Measurements from ENCODE around the gene IKZF4.

The IKZF4 gene

GRCh38 chr12:55972911-55973598 is 47.8 kb upstream of the IKZF4 start:
- peak overlapping the region; percentile 63 for H3K4me2 ChIP-seq (ENCODE audit: low read depth, low read length, poor library complexity, severe bottlenecking)
- H4K20me1 ChIP-seq (ENCODE audit: low read depth, low read length) = no peaks in the 10 kb centered on the region
- peaks cover 8% of the 10 kb centered on the region; the same call in 1 of the 2 replicates for H3K36me3 ChIP-seq (ENCODE audit: low read length)
- H3K9me2 ChIP-seq (replicated peaks; ENCODE audit: insufficient read depth, low read length) = no peaks in the 10 kb centered on the region
- peaks cover 36% of the 10 kb centered on the region for H3K79me2 ChIP-seq (ENCODE audit: insufficient read depth, low read length)
- H2AFZ ChIP-seq (ENCODE audit: low read depth, low read length, severe bottlenecking) = no peak overlapping the region
- H3K4me3 ChIP-seq (ENCODE audit: insufficient read depth, low read length, poor library complexity, severe bottlenecking) = peak overlapping the region; percentile 70
- H3K9me3 ChIP-seq (ENCODE audit: insufficient read depth, low read length) = no peaks in the 10 kb centered on the region
- H3K27ac ChIP-seq (ENCODE audit: low read depth, low read length) = peak overlapping the region; percentile 46
- TF ChIP-seq CTCF (IDR thresholded peaks at IDR 0.05; ENCODE audit: insufficient read depth, low read length, poor library complexity, severe bottlenecking) = no peak
- no peak for TF ChIP-seq EZH2phosphoT487 (conservative IDR thresholded peaks at IDR 0.05; ENCODE audit: low read length)
- no peaks in the 10 kb centered on the region for H3K27me3 ChIP-seq (ENCODE audit: low read length)
- peaks cover 13% of the 10 kb centered on the region; the same call in 1 of the 2 replicates for H3F3A ChIP-seq (ENCODE audit: insufficient read depth)
- peak overlapping the region; percentile 60 for H3K9ac ChIP-seq (ENCODE audit: low read length)

GRCh38 chr12:55973599-55974307 is 47.1 kb upstream of the IKZF4 start, which contains the start of gene RAB5B:
RAB5B (plus strand) TSS chr12:55974078; CDS start chr12:55986961, 12,883 bp downstream.
- Histone ChIP-seq H3K9ac (ENCODE audit: low read length) (peak within 1 kb of the TSS; percentile 86), H3K79me2 (ENCODE audit: insufficient read depth, low read length) (peaks cover 29% of the 10 kb centered on the region), H4K20me1 (ENCODE audit: low read depth, low read length) (no peaks in the 10 kb centered on the region), H3K36me3 (ENCODE audit: low read length) (peaks cover 1% of the 10 kb centered on the region; the same call in 1 of the 2 replicates), H3K4me2 (ENCODE audit: low read depth, low read length, poor library complexity, severe bottlenecking) (peak within 1 kb of the TSS; percentile 81), H3K27ac (ENCODE audit: low read depth, low read length) (peak within 1 kb of the TSS; percentile 69), H3F3A (ENCODE audit: insufficient read depth) (peaks cover 13% of the 10 kb centered on the region; the same call in 1 of the 2 replicates), H2AFZ (ENCODE audit: low read depth, low read length, severe bottlenecking) (peak within 1 kb of the TSS; percentile 77), H3K27me3 (ENCODE audit: low read length) (no peaks in the 10 kb centered on the region), H3K9me3 (ENCODE audit: insufficient read depth, low read length) (no peaks in the 10 kb centered on the region), H3K4me3 (ENCODE audit: insufficient read depth, low read length, poor library complexity, severe bottlenecking) (peak within 1 kb of the TSS; percentile 75), H3K9me2 (replicated peaks; ENCODE audit: insufficient read depth, low read length) (no peaks in the 10 kb centered on the region)
- TF ChIP-seq CTCF (IDR thresholded peaks at IDR 0.05; ENCODE audit: insufficient read depth, low read length, poor library complexity, severe bottlenecking) (no peak), EZH2phosphoT487 (conservative IDR thresholded peaks at IDR 0.05; ENCODE audit: low read length) (no peak)

GRCh38 chr12:55974308-55974730 is 46.5 kb upstream of the IKZF4 start:
- peak overlapping the region; percentile 81 for H3K4me2 ChIP-seq (ENCODE audit: low read depth, low read length, poor library complexity, severe bottlenecking)
- H3K27ac ChIP-seq (ENCODE audit: low read depth, low read length) = peak overlapping the region; percentile 69
- no peaks in the 10 kb centered on the region; the same call in 1 of the 2 replicates for H3K36me3 ChIP-seq (ENCODE audit: low read length)
- H4K20me1 ChIP-seq (ENCODE audit: low read depth, low read length) = no peaks in the 10 kb centered on the region
- peaks cover 28% of the 10 kb centered on the region for H3K79me2 ChIP-seq (ENCODE audit: insufficient read depth, low read length)
- peak overlapping the region; percentile 77 for H2AFZ ChIP-seq (ENCODE audit: low read depth, low read length, severe bottlenecking)
- no peaks in the 10 kb centered on the region for H3K9me3 ChIP-seq (ENCODE audit: insufficient read depth, low read length)
- H3K9ac ChIP-seq (ENCODE audit: low read length) = peak overlapping the region; percentile 86
- no peak for TF ChIP-seq CTCF (IDR thresholded peaks at IDR 0.05; ENCODE audit: insufficient read depth, low read length, poor library complexity, severe bottlenecking)
- no peak for TF ChIP-seq EZH2phosphoT487 (conservative IDR thresholded peaks at IDR 0.05; ENCODE audit: low read length)
- H3F3A ChIP-seq (ENCODE audit: insufficient read depth) = peaks cover 13% of the 10 kb centered on the region; the same call in 1 of the 2 replicates
- no peaks in the 10 kb centered on the region for H3K27me3 ChIP-seq (ENCODE audit: low read length)
- H3K9me2 ChIP-seq (replicated peaks; ENCODE audit: insufficient read depth, low read length) = no peaks in the 10 kb centered on the region
- H3K4me3 ChIP-seq (ENCODE audit: insufficient read depth, low read length, poor library complexity, severe bottlenecking) = peak overlapping the region; percentile 75

Data from SU-DHL-6 (cell line).